MM.1S (cell line): ENCODE data around the gene ERC2.

ENCODE experiments used
- DNase-seq: peaks from one replicate; pipeline ENCODE4 v3.0.0-alpha.2; 2015
- H2AFZ ChIP-seq: fragments of 300-600 bp; sonication (generic); 2 replicates; pipeline ENCODE4 v1.6.0; 2016; ENCODE audit warnings: antibody characterized with exemption, low read length
- H3F3A ChIP-seq: fragments of 300-600 bp; sonication (generic); 2 replicates; pipeline ENCODE4 v1.6.1; 2016; ENCODE audit warnings: mild to moderate bottlenecking, antibody characterized with exemption, low read length, moderate library complexity, mixed read lengths; ENCODE audit not compliant: insufficient read depth
- H3K27ac ChIP-seq: fragments of 300-600 bp; sonication (generic); 2 replicates; pipeline ENCODE4 v1.5.1; 2016; ENCODE audit warnings: mild to moderate bottlenecking, low read length
- H3K27me3 ChIP-seq: fragments of 300-600 bp; sonication (generic); replicated peaks from 2 replicates; pipeline ENCODE4 v1.6.0; 2016; ENCODE audit warnings: low read length; ENCODE audit not compliant: insufficient read depth
- H3K36me3 ChIP-seq: fragments of 300-600 bp; sonication (generic); replicated peaks from 2 replicates; pipeline ENCODE4 v1.6.1; 2016; ENCODE audit warnings: mild to moderate bottlenecking, low read length, mixed read lengths; ENCODE audit not compliant: insufficient read depth
- H3K4me1 ChIP-seq: fragments of 300-600 bp; sonication (generic); 2 replicates; pipeline ENCODE4 v1.6.1; 2016; ENCODE audit warnings: low read length, mixed read lengths
- H3K4me2 ChIP-seq: fragments of 300-600 bp; sonication (generic); 2 replicates; pipeline ENCODE4 v1.6.0; 2016; ENCODE audit warnings: low read depth, low read length
- H3K4me3 ChIP-seq: fragments of 300-600 bp; sonication (generic); 2 replicates; pipeline ENCODE4 v1.5.1; 2016; ENCODE audit warnings: low read length, mixed read lengths
- H3K79me2 ChIP-seq: fragments of 300-600 bp; sonication (generic); 2 replicates; pipeline ENCODE4 v1.6.1; 2016; ENCODE audit warnings: mixed run types, low read length, mixed read lengths
- H3K9ac ChIP-seq: fragments of 300-600 bp; sonication (generic); 2 replicates; pipeline ENCODE4 v1.6.1; 2016; ENCODE audit warnings: low read length, mixed read lengths
- H3K9me2 ChIP-seq: fragments of 300-600 bp; sonication (generic); replicated peaks from 2 replicates; pipeline ENCODE4 v1.6.1; 2016; ENCODE audit warnings: mild to moderate bottlenecking, low read length, mixed read lengths; ENCODE audit not compliant: insufficient read depth
- H3K9me3 ChIP-seq: fragments of 300-600 bp; sonication (generic); replicated peaks from 2 replicates; pipeline ENCODE4 v1.6.1; 2016; ENCODE audit warnings: mild to moderate bottlenecking, low read length, mixed read lengths; ENCODE audit not compliant: insufficient read depth
- H4K20me1 ChIP-seq: fragments of 300-600 bp; sonication (generic); 2 replicates; pipeline ENCODE4 v1.6.1; 2016; ENCODE audit warnings: mild to moderate bottlenecking, low read length, moderate library complexity, mixed read lengths; ENCODE audit not compliant: insufficient read depth
- EZH2 ChIP-seq: fragments of 300-600 bp; sonication (generic); optimal IDR thresholded peaks from 2 replicates; pipeline ENCODE3; 2017; ENCODE audit warnings: low read depth, mild to moderate bottlenecking, antibody characterized with exemption, low read length, mixed read lengths
- EZH2phosphoT487 ChIP-seq: fragments of 300-600 bp; sonication (generic); IDR thresholded peaks from 2 replicates; pipeline ENCODE4 v1.6.1; 2018; ENCODE audit warnings: antibody characterized with exemption, low read length
- TF ChIP-seq, protein P1 (sequence below): fragments of 300-600 bp; sonication (generic); IDR thresholded peaks from 2 replicates; pipeline ENCODE4 v1.5.1; 2016; ENCODE audit warnings: antibody characterized with exemption, low read length, mixed read lengths

Gene ERC2

DNA sequence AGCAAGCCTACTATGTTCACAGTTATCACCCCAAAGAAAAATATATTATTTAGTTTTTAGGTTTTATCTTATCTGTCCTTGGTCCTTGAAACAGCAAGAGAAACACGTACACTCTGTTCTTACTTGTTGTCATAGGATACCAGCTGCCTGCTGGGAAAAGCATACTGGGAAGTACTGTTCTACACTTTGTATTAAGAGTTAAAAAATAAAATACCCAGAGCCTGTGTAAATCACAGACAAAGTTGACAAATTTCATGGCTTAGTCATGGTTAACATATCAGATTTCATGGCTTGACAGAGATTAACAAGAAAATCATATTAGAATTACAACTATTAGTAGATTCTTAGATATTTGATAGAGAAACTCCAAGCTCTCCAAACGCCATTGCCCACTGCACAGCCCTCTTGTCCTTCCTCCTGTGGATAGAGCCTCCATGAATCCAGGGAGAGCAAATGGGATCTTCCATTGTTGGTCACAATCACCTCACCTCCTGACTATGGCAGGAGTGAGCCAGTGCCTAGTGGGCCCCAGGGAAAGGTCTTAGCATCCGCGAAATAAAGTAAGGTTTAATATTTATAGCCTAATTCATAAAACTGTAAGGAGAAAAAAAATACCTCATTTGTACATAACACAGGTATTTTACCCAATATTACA lies 853.1 kb downstream of the ERC2 start:
- Histone ChIP-seq H2AFZ (no peak overlapping the region), H3K4me2 (no peak overlapping the region)

DNA sequence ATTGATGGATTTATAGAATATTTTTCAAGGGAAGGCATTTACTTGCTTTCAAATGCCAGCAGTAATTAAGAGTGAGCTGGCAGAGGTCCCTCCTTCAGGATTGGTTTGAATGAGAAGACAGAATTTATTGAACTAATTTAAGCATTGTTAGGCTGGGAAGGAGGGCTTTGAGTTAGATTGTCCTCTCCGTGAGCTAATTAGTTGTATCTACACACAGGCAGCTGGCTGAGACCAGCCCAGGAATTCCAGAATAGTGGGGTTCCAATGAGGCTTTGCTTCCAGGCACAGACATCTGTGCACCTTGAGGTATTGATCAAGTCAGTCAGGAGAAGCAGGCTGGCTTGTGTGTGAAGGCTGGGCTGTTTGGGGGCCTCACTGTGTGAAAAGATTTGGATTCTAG lies 857.1 kb downstream of the ERC2 start:
- Histone ChIP-seq H3K9ac (no peak overlapping the region), H3K27me3 (no peaks in the 10 kb centered on the region), H3K79me2 (no peaks in the 10 kb centered on the region), H3K4me2 (no peak overlapping the region), H3K36me3 (no peaks in the 10 kb centered on the region), H3F3A (no peaks in the 10 kb centered on the region), H3K9me2 (no peaks in the 10 kb centered on the region), H2AFZ (no peak overlapping the region), H3K4me1 (no peaks in the 10 kb centered on the region), H4K20me1 (no peaks in the 10 kb centered on the region), H3K27ac (no peak overlapping the region), H3K9me3 (no peaks in the 10 kb centered on the region), H3K4me3 (no peak overlapping the region)
- TF ChIP-seq EZH2phosphoT487 (no peak), EZH2 (no peak)
- TF ChIP-seq, protein P1, sequence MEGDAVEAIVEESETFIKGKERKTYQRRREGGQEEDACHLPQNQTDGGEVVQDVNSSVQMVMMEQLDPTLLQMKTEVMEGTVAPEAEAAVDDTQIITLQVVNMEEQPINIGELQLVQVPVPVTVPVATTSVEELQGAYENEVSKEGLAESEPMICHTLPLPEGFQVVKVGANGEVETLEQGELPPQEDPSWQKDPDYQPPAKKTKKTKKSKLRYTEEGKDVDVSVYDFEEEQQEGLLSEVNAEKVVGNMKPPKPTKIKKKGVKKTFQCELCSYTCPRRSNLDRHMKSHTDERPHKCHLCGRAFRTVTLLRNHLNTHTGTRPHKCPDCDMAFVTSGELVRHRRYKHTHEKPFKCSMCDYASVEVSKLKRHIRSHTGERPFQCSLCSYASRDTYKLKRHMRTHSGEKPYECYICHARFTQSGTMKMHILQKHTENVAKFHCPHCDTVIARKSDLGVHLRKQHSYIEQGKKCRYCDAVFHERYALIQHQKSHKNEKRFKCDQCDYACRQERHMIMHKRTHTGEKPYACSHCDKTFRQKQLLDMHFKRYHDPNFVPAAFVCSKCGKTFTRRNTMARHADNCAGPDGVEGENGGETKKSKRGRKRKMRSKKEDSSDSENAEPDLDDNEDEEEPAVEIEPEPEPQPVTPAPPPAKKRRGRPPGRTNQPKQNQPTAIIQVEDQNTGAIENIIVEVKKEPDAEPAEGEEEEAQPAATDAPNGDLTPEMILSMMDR: no peak
- no peak for DNase-seq

More for the DNA sequence above, 853.1 kb downstream of the ERC2 start:
- no peaks in the 10 kb centered on the region for H3K79me2 ChIP-seq
- no peak overlapping the region for H3K9ac ChIP-seq
- no peaks in the 10 kb centered on the region for H3K27me3 ChIP-seq
- H3K27ac ChIP-seq: no peak overlapping the region
- no peaks in the 10 kb centered on the region for H3F3A ChIP-seq
- no peak for DNase-seq
- no peaks in the 10 kb centered on the region for H3K9me3 ChIP-seq
- TF ChIP-seq EZH2 (no peak), EZH2phosphoT487 (no peak)
- TF ChIP-seq, protein P1: no peak
- H3K4me3 ChIP-seq: no peak overlapping the region
- no peaks in the 10 kb centered on the region for H3K36me3 ChIP-seq
- H3K4me1 ChIP-seq: no peaks in the 10 kb centered on the region
- H3K9me2 ChIP-seq: no peaks in the 10 kb centered on the region
- H4K20me1 ChIP-seq: no peaks in the 10 kb centered on the region

DNA sequence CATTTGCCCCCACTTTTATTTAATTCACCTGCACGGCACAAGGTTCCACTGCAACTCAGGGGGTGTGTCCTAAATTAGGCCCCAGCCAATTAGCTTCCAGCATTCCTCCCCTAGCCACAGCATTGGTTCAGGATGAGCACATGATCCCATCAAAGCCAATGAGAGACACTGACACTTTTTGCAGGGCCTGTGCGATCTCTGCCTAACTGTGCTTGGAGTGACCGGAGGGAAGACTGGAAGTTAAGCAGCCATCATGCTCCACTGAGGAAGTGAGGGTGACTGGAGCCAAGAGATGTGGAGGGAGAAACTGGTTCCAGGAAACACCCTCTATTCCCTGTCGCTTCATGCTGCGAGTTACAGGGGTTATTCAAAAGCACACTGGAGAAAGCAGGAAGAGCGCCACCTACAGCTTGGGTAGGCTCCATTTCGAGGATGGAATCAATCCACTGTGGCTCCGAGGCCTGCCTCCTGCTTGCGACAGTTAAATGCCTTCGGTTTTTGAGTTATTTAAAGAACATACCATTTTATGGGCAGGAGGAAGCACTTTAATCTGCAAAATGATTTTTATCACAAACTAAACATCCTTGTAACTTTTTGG lies 858.9 kb downstream of the ERC2 start:
- Histone ChIP-seq H3K4me1 (no peaks in the 10 kb centered on the region), H4K20me1 (no peaks in the 10 kb centered on the region), H3K36me3 (no peaks in the 10 kb centered on the region), H2AFZ (no peak overlapping the region), H3K79me2 (no peaks in the 10 kb centered on the region), H3F3A (no peaks in the 10 kb centered on the region), H3K9me3 (no peaks in the 10 kb centered on the region), H3K9me2 (no peaks in the 10 kb centered on the region), H3K4me3 (no peak overlapping the region), H3K4me2 (no peak overlapping the region), H3K9ac (no peak overlapping the region), H3K27ac (no peak overlapping the region), H3K27me3 (no peaks in the 10 kb centered on the region)
- TF ChIP-seq, protein P1: no peak
- TF ChIP-seq EZH2phosphoT487 (no peak), EZH2 (no peak)
- DNase-seq: no peak
